Activated T-cell treated with anti-CD3 and anti-CD28 coated beads for 48 hours (primary cell): Measurements from ENCODE around the gene COL28A1.
"Not testable (repeated sequence)": the region's sequence is repeated elsewhere in the genome, so short reads cannot be mapped to it uniquely, and the experiment has no call there.

Experiments
- DNase-seq: peaks from one replicate; pipeline ENCODE4 v3.0.0-alpha.2; 2020; ENCODE audit warnings: low read depth

Gene COL28A1

DNA sequence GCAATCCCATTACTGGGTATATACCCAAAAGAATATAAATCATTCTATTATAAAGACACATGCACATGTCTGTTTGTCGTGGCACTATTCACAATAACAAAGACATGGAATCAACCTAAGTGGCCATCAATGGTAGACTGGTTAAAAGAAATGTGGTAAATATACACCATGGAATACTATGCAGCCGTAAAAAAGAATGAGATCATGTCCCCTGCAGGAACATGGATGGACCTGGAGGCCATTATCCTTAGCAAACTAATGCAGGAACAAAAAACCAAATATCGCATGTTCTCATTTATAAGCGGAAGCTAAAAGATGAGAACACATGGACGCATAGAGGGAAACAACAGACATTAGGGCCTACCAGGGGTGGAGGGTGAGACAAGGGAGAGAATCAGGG, 25.9 kb upstream of the COL28A1 start:
- DNase-seq = not testable (repeated sequence)

DNA sequence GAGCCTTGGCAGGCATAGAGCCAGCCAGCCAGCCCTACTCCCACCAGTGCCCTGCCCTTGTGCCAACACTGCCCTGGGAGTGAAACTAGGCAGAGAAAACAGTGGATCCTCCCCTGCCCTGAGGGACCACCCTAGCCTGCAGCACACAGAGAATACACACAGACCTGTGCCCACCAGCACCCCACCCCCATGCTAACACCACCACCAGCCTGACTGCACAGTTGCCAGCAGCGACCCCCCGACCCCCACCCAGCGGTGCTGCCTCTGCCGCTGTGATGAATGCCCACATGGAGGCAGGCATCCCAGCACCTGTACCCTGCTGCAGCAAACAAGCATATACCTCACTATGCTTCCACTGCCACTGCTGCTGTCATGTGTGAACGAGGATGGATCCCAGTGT, 21.6 kb upstream of the COL28A1 start:
- DNase-seq = no peak

DNA sequence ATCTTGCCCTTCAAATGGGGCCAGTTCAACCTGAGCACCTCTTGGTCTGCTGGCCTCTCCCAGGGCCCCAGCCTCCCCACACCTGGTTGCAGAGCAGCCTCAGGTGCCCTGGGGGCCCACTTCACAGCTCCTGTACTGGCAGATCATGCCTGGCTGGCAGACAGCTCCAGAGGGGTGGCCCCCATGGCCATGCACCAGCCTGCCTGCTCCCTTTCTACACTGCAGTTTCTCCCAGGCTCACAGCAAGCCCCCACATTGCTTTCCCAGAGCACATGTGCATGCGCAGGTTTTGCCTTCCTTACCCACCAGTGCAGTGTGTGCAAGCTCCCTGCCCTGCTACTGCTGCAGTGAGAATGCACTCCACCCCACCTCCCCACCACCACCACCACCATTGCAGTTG, 21.2 kb upstream of the COL28A1 start:
- DNase-seq = no peak

- no peak for DNase-seq
These were observed 19.2 kb upstream of the COL28A1 start for GRCh38 chr7:7554649-7555575.

GRCh38 chr7:7554021-7554432, 18.4 kb upstream of the COL28A1 start:
- DNase-seq = no peak

GRCh38 chr7:7553386-7553785, 17.7 kb upstream of the COL28A1 start:
- no peak for DNase-seq

DNA sequence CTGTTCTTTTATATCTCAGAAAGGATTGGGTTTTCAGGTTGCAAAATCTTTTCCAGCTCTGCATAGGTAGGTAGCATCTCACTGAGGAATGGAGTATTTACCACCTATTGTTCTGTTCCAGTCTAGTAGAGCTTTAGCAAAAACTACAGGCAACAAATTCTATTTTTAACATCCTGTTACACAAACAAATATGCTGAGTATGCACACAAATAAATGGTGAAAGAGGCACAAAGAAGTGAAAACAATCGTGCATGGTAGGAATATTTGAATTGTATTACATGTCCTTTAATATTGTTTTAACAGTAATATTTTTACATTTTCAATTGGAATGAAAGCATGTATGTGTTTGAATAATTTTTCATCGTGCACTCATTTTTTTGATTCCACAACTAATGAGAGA, 16.5 kb upstream of the COL28A1 start:
- no peak for DNase-seq

- no peak for DNase-seq
These were observed 15.0 kb upstream of the COL28A1 start for GRCh38 chr7:7550663-7551062.

- no peak for DNase-seq
These were observed 12.7 kb upstream of the COL28A1 start for GRCh38 chr7:7548407-7548806.

- no peak for DNase-seq
These were observed 6.7 kb upstream of the COL28A1 start for GRCh38 chr7:7542251-7542835.

DNA sequence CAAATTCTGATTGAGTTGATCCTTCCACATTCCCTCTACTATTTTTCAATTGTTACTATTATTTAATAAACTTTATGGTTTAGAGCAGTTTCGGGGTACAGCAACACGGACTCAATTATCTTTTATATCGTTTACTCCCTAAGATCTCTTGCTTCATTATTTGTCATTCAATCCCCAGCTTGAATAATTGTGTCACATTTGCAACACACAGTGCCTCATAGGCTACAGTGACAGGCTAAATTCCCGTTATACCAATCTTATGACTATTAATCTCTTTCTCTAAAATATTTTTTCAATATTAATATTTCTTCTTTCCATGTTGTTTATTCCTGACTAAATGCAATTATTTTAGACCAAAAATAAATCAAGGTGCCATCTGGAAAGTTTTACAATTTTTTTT, 4.0 kb upstream of the COL28A1 start:
- DNase-seq = no peak

DNA sequence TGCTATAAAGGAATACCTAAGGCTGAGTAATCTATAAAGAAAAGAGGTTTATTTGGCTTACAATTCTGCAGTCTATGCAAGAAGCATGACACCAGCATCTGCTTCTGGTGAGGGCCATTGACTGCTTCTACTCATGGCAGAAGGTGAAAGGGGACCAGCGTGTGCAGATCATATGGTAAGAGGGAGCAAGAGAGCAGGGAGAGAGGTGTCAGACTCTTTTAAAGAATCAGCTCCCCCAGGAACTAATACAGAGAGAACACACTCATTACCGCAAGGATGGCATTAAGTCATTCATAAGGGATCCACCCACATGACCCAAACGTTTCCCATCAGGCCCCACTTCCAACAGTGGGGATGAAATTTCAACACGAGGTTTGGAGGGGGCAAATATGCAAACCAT, 3.5 kb upstream of the COL28A1 start:
- DNase-seq = no peak

DNA sequence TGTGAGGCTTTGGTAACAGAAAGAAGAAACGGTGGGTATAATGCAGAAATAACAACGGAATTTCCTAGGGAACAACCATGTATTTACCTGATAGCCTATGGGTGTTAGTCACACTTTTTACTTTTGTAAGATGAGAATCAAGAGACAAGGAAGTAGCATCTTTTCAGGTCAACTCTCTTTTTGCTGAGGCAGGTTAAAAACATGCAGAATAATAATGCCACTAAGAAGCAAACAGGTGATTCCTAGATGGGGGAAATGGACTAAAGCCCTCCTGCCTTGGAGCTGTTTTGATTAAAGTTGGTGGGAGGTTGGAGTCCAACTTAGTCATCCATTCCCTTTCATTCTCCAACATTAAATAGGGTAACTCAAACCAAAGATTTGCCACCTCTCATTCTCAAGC, 2.0 kb upstream of the COL28A1 start:
- DNase-seq = no peak

DNA sequence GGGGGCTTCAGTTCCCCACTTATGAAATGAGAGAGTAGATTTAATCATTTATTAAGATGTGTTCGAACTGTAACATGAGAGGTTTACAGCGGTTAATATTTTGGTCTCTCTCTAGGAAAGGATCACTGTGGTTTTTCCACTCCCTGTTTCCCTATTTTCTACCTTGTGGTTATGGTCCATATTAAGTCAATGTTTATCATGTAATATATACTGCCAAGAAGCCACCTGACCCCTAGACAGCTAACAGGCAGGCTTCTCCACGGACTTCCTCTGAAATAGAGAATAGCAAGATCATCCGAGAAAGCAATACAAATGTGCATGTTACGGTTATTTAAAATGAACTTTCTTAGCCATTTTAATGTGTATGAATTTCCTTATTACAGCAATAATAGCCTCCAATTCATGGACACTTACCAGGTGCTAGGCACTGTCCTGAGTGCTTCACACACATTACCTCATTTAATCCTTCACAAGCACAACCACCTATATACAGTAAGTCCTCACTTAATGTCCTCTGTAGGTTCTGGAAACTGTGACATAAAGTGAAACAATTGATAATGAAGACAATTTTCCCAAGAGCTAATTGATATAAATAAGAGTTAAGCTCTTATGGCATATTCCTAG, 835 bp upstream of the COL28A1 start:
- DNase-seq = no peak

GRCh38 chr7:7533831-7534430, 1.7 kb downstream of the COL28A1 start:
- DNase-seq = no peak

DNA sequence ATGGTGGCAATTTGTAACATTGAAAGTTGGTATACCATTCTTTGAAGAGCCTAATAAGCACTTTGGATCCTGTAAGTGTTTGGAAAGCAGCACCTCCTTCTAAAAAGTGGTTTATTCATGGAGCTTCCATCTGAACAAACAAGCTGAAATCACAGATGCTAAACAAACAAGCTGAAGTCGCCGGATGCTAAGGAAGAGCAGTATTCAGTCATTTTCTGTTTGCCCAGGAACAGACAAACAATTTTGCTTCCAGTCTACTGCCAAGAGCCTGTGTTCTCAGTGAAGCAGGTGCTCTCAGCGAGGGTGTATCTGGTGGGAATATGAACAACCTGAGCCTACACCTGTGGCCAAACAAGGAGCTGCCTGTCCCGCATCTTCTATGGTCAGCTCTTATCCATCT, 6.3 kb downstream of the COL28A1 start:
- DNase-seq = no peak

DNA sequence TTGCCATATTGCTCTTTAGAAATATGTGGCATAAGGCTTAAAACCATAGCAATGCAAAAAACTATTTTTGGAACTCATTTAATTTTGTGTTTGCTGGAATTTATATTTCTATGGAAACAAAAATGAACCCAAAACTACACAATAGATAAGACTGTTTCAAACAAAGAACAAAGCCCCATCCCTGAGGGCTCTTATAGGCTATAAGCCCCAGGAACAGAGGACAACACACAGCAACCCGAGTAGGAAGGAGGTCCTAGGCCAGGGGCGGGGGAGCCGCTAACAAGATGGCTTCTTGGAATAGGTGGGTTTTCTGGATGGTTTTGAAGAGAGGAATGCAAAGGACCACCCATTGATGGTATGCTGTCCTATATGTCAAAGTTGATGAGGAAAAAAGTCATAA, 8.6 kb downstream of the COL28A1 start:
- DNase-seq = no peak

DNA sequence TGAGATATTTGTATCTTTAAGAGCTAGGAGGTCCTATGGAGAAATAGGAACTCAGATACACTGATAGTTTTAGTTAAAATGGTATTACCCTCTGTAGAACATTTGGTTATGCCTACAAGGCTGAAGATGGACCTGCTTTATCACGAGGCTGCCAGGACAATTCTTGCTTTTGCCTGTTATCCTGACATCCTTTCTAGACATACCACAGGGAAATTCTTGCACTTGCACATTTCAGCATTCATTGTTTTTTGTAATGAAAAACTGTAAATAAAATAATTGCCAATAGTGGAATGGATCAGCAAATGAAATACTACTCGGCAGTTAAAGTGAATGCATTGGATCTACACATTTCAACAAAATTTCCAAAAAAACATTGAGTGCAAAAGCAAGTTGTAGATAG, 9.7 kb downstream of the COL28A1 start:
- DNase-seq = no peak

- no peak for DNase-seq
These were observed 11.6 kb downstream of the COL28A1 start for GRCh38 chr7:7524121-7524520.

DNA sequence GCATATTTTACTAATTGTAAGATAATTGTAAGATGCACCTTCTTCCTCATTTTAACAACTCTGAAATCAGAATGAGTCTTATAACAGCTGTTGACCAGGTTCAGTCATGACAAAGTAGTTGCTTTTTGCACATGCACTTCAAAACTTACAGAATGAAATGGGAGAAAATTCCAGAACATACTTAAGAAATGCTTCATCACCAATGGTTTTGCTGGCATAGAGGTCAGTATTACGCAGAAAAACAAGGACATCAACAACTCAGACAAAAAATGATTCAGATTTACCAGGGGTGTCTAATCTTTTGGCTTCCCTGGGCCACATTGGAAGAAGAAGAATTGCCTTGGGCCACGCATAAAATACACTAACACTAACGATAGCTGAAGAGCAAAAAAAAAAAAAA, 13.3 kb downstream of the COL28A1 start:
- no peak for DNase-seq

- no peak for DNase-seq
These were observed 14.4 kb downstream of the COL28A1 start for GRCh38 chr7:7521259-7521658.

- no peak for DNase-seq
These were observed 16.1 kb downstream of the COL28A1 start for GRCh38 chr7:7519528-7519927.

- no peak for DNase-seq
These were observed 16.6 kb downstream of the COL28A1 start for GRCh38 chr7:7519056-7519455.
